OCI-LY7 (cell line): ENCODE data around the gene LRRC36. TPM values are rescaled to one million over a fixed set of nuclear protein-coding genes. Genes with fewer than 3 reads are reported as not detected.
A peak's percentile ranks its signal among the peaks of the same experiment; 100 is the strongest.

ENCODE experiments used
- Bru-seq: library from RNA; stranded (reverse); fragments of 400-500 nt; gene quantifications from one replicate; lab custom pipeline; 2021; lab: Mats Ljungman, UMichigan
- BruChase-seq, 2 experiments: library from RNA; stranded (reverse); fragments of 400-500 nt; gene quantifications; one replicate each; lab custom pipeline; 2021; lab: Mats Ljungman, UMichigan
- BruUV-seq: library from RNA; stranded (reverse); fragments of 400-500 nt; replicated peaks from 2 replicates; lab custom pipeline; 2021; lab: Mats Ljungman, UMichigan
- CTCF ChIA-PET: fragments of 300-600 bp; sonication (Branson Sonifier 250); formaldehyde crosslinking; loops from one replicate; lab custom pipeline; 2022; ENCODE audit warnings: antibody characterized with exemption; ENCODE audit not compliant: unreplicated experiment; lab: Charles Lee
- POLR2A ChIA-PET: fragments of 300-600 bp; sonication (Branson Sonifier 250); formaldehyde crosslinking; loops from one replicate; lab custom pipeline; 2022; ENCODE audit warnings: antibody characterized with exemption; lab: Charles Lee
- DNase-seq: peaks from one replicate; pipeline ENCODE4 v3.0.0-alpha.2; 2015; ENCODE audit warnings: low spot score
- H2AFZ ChIP-seq: fragments of 200-600 bp; sonication (generic), shearing (Covaris generic); 2 replicates; pipeline ENCODE4 v1.6.1; 2014; ENCODE audit warnings: mild to moderate bottlenecking, antibody characterized with exemption, low read length, moderate library complexity
- H3K27ac ChIP-seq: fragments of 200-600 bp; sonication (generic); 2 replicates; pipeline ENCODE4 v1.5.1; 2014; ENCODE audit warnings: mixed run types, low read depth, mild to moderate bottlenecking, moderate library complexity, low read length, inconsistent platforms; ENCODE audit not compliant: poor library complexity, severe bottlenecking
- H3K36me3 ChIP-seq: fragments of 200-600 bp; sonication (generic); 2 replicates; pipeline ENCODE4 v1.6.1; 2014; ENCODE audit warnings: mild to moderate bottlenecking, antibody characterized with exemption, low read length, moderate library complexity, mixed read lengths; ENCODE audit not compliant: insufficient read depth
- H3K4me1 ChIP-seq: fragments of 200-600 bp; sonication (generic); 2 replicates; pipeline ENCODE4 v1.5.1; 2014; ENCODE audit warnings: mild to moderate bottlenecking, low read length; ENCODE audit not compliant: insufficient read depth, poor library complexity, severe bottlenecking
- H3K4me2 ChIP-seq: fragments of 200-600 bp; sonication (generic); 2 replicates; pipeline ENCODE4 v1.6.1; 2014; ENCODE audit warnings: mild to moderate bottlenecking, low read length
- H3K4me3 ChIP-seq: fragments of 200-600 bp; sonication (generic); 2 replicates; pipeline ENCODE4 v1.5.1; 2014; ENCODE audit warnings: mild to moderate bottlenecking, low read depth, low read length; ENCODE audit not compliant: poor library complexity, severe bottlenecking
- H3K79me2 ChIP-seq: fragments of 200-600 bp; sonication (generic); 2 replicates; pipeline ENCODE4 v1.6.1; 2016; ENCODE audit warnings: low read depth, mild to moderate bottlenecking, low read length, moderate library complexity, mixed read lengths; ENCODE audit not compliant: insufficient read depth
- H3K9me2 ChIP-seq: fragments of 200-600 bp; sonication (generic); 2 replicates; pipeline ENCODE4 v1.6.1; 2016; ENCODE audit warnings: mild to moderate bottlenecking, low read length, mixed read lengths; ENCODE audit not compliant: insufficient read depth
- H3K9me3 ChIP-seq: fragments of 200-600 bp; sonication (generic); 2 replicates; pipeline ENCODE4 v1.6.1; 2014; ENCODE audit warnings: mild to moderate bottlenecking, mixed run types, low read length, mixed read lengths
- H4K20me1 ChIP-seq: fragments of 200-600 bp; sonication (generic); 2 replicates; pipeline ENCODE4 v1.6.1; 2014; ENCODE audit warnings: mild to moderate bottlenecking, antibody characterized with exemption, low read length, moderate library complexity, mixed read lengths; ENCODE audit not compliant: insufficient read depth
- CTCF ChIP-seq: fragments of 200-600 bp; sonication (generic); conservative IDR thresholded peaks from 2 replicates; pipeline ENCODE4 v1.5.1; 2014; ENCODE audit warnings: mild to moderate bottlenecking, antibody characterized with exemption, low read length, moderate library complexity, mixed read lengths
- EZH2phosphoT487 ChIP-seq: fragments of 200-600 bp; sonication (generic); IDR thresholded peaks from 2 replicates; pipeline ENCODE4 v1.6.1; 2018; ENCODE audit warnings: low read depth, borderline replicate concordance, mild to moderate bottlenecking, mixed run types, antibody characterized with exemption, low read length, moderate library complexity, mixed read lengths
- intact Hi-C: fragments of 100-400 bp; cut with micrococcal nuclease; formaldehyde crosslinking; loops from one replicate; pipeline ENCODE4 v1.10.0; 2022; ENCODE audit not compliant: unreplicated experiment
- long read RNA-seq: library from polyadenylated mRNA; stranded (forward); transcript quantifications from one replicate; pipeline ENCODE4 v2.0.0, GENCODE V29; 2022
- total RNA-seq, 2 experiments: library from RNA; depleted of rRNA in 1 of 2; stranded (reverse); fragments of >200 nt in 1 of 2; shearing (Covaris generic) in 1 of 2; gene quantifications; 2 replicates each; pipeline ENCODE4 v1.2.3, GENCODE V29; 2014 to 2022

The LRRC36 gene
- total RNA-seq (2014; rRNA removed; shearing (Covaris generic)) (not detected in 2 replicates), total RNA-seq (2022) (not detected in 2 replicates), Bru-seq, nascent RNA (percentile 10 among the genes with signal in this experiment), BruChase-seq, experiment 1, labeled RNA remaining after a 6-hour chase (percentile 15 among the genes with signal in this experiment), BruChase-seq, experiment 2, labeled RNA remaining after a 2-hour chase (percentile 12 among the genes with signal in this experiment)
- long read RNA-seq, result 0 reads

GRCh38 chr16:67326472-67327309 lies at the start of gene LRRC36, which contains the start of gene KCTD19:
Gene LRRC36, plus strand, starts transcription at chr16:67326815. Its CDS starts 48 bp downstream, at chr16:67326863.
Gene KCTD19, minus strand, starts transcription at chr16:67326741. Its CDS starts 34 bp downstream, at chr16:67326707.
- H3K4me2 ChIP-seq, result peak within 1 kb of the TSS; percentile 38; the same call in 1 of the 2 replicates
- POLR2A ChIA-PET, result interaction anchor here (1.0 to 1.6 kb wide), 2 partner anchors 26 to 30 kb away, joined by 3 to 4 read pairs; no protein-coding TSS in a partner anchor
- H3K9me3 ChIP-seq, result no peaks in the 10 kb centered on the region
- TF ChIP-seq CTCF (peak; percentile 40; the same call in 1 of the 2 replicates), EZH2phosphoT487 (no peak)
- no peak within 1 kb of the TSS for H3K27ac ChIP-seq
- peaks cover 25% of the 10 kb centered on the region for H3K4me1 ChIP-seq
- intact Hi-C loops, result no loop called here
- no peaks in the 10 kb centered on the region for H3K79me2 ChIP-seq
- H4K20me1 ChIP-seq, result no peaks in the 10 kb centered on the region
- H3K9me2 ChIP-seq, result no peaks in the 10 kb centered on the region
- DNase-seq, result no peak
- no peaks in the 10 kb centered on the region for H3K36me3 ChIP-seq
- H2AFZ ChIP-seq, result no peak within 1 kb of the TSS
- CTCF ChIA-PET, result interaction anchor here (0.7 kb wide), 1 partner anchor 31 kb away, joined by 5 read pairs; no protein-coding TSS in a partner anchor
- H3K4me3 ChIP-seq, result no peak within 1 kb of the TSS
- no TSS peak for BruUV-seq

GRCh38 chr16:67277294-67277998 lies 49.2 kb upstream of the LRRC36 start:
- DNase-seq, result no peak
- Histone ChIP-seq H2AFZ (no peak overlapping the region), H3K4me3 (no peak overlapping the region), H3K27ac (no peak overlapping the region), H3K36me3 (no peaks in the 10 kb centered on the region), H4K20me1 (no peaks in the 10 kb centered on the region), H3K4me1 (no peaks in the 10 kb centered on the region), H3K9me3 (no peaks in the 10 kb centered on the region), H3K9me2 (no peaks in the 10 kb centered on the region), H3K4me2 (no peak overlapping the region), H3K79me2 (no peaks in the 10 kb centered on the region)
- CTCF ChIA-PET, result no interaction called here
- intact Hi-C loops, result loop anchor here (5.0 kb wide), 1 partner anchor 120 kb away; no protein-coding TSS in a partner anchor
- no TSS peak for BruUV-seq
- no peak for TF ChIP-seq EZH2phosphoT487
- no peak for TF ChIP-seq CTCF
- POLR2A ChIA-PET, result no interaction called here
